Measurements from ENCODE around the gene EXOC4. TPM values are rescaled to one million over a fixed set of nuclear protein-coding genes. Genes with fewer than 3 reads are reported as not detected.

The EXOC4 gene
- total RNA-seq, 1 experiment from 2014 or later, result 111 TPM

- Histone ChIP-seq H3K4me1 (ENCODE audit: low read length) (no peaks in the 10 kb centered on the region), H3K36me3 (ENCODE audit: insufficient read depth, low read length) (no peaks in the 10 kb centered on the region), H3K4me3 (ENCODE audit: low read length) (no peak overlapping the region), H3K27me3 (ENCODE audit: low read length) (no peaks in the 10 kb centered on the region), H4K20me1 (ENCODE audit: insufficient read depth, low read depth, low read length) (no peaks in the 10 kb centered on the region), H3K4me2 (ENCODE audit: low read depth, low read length, poor library complexity, severe bottlenecking) (no peak overlapping the region), H3K9me2 (replicated peaks; ENCODE audit: insufficient read depth, low read length) (no peaks in the 10 kb centered on the region), H3K9ac (ENCODE audit: low read length) (no peak overlapping the region), H3K27ac (ENCODE audit: low read length) (no peak overlapping the region), H3K79me2 (ENCODE audit: low read length) (peaks cover 7% of the 10 kb centered on the region; the same call in 1 of the 2 replicates), H3K9me3 (ENCODE audit: low read length) (no peaks in the 10 kb centered on the region), H2AFZ (ENCODE audit: low read length) (no peak overlapping the region)
- no peak for DNase-seq
These were observed 106.6 kb downstream of the EXOC4 start for GRCh38 chr7:133359449-133359848.

GRCh38 chr7:133360201-133360600, 107.3 kb downstream of the EXOC4 start:
- Histone ChIP-seq H3K9me2 (replicated peaks; ENCODE audit: insufficient read depth, low read length) (no peaks in the 10 kb centered on the region), H3K9me3 (ENCODE audit: low read length) (no peaks in the 10 kb centered on the region), H3K27ac (ENCODE audit: low read length) (no peak overlapping the region), H2AFZ (ENCODE audit: low read length) (no peak overlapping the region), H3K4me2 (ENCODE audit: low read depth, low read length, poor library complexity, severe bottlenecking) (no peak overlapping the region), H3K9ac (ENCODE audit: low read length) (no peak overlapping the region), H4K20me1 (ENCODE audit: insufficient read depth, low read depth, low read length) (no peaks in the 10 kb centered on the region), H3K4me3 (ENCODE audit: low read length) (no peak overlapping the region), H3K4me1 (ENCODE audit: low read length) (peaks cover 5% of the 10 kb centered on the region), H3K36me3 (ENCODE audit: insufficient read depth, low read length) (no peaks in the 10 kb centered on the region), H3K27me3 (ENCODE audit: low read length) (no peaks in the 10 kb centered on the region), H3K79me2 (ENCODE audit: low read length) (peaks cover 3% of the 10 kb centered on the region; the same call in 1 of the 2 replicates)
- DNase-seq, result no peak

GRCh38 chr7:133361806-133362205, 108.9 kb downstream of the EXOC4 start:
- Histone ChIP-seq H3K27ac (ENCODE audit: low read length) (no peak overlapping the region), H3K9ac (ENCODE audit: low read length) (no peak overlapping the region), H3K79me2 (ENCODE audit: low read length) (no peaks in the 10 kb centered on the region), H3K9me2 (replicated peaks; ENCODE audit: insufficient read depth, low read length) (no peaks in the 10 kb centered on the region), H3K9me3 (ENCODE audit: low read length) (no peaks in the 10 kb centered on the region), H3K4me2 (ENCODE audit: low read depth, low read length, poor library complexity, severe bottlenecking) (no peak overlapping the region), H2AFZ (ENCODE audit: low read length) (no peak overlapping the region), H3K36me3 (ENCODE audit: insufficient read depth, low read length) (no peaks in the 10 kb centered on the region), H3K27me3 (ENCODE audit: low read length) (no peaks in the 10 kb centered on the region), H4K20me1 (ENCODE audit: insufficient read depth, low read depth, low read length) (0 out of 2 replicates have a peak, but pooled peaks cover 3% of the 10 kb centered on the region), H3K4me3 (ENCODE audit: low read length) (no peak overlapping the region), H3K4me1 (ENCODE audit: low read length) (peaks cover 8% of the 10 kb centered on the region)
- DNase-seq, result no peak

- H4K20me1 ChIP-seq (ENCODE audit: insufficient read depth, low read depth, low read length), result 0 out of 2 replicates have a peak, but pooled peaks cover 3% of the 10 kb centered on the region
- no peak overlapping the region for H3K9ac ChIP-seq (ENCODE audit: low read length)
- no peak for DNase-seq
These were observed 112.2 kb downstream of the EXOC4 start for GRCh38 chr7:133364959-133365690.

GRCh38 chr7:133365917-133366316, 113.0 kb downstream of the EXOC4 start:
- Histone ChIP-seq H4K20me1 (ENCODE audit: insufficient read depth, low read depth, low read length) (0 out of 2 replicates have a peak, but pooled peaks cover 3% of the 10 kb centered on the region), H3K79me2 (ENCODE audit: low read length) (no peaks in the 10 kb centered on the region), H3K4me3 (ENCODE audit: low read length) (no peak overlapping the region), H3K9ac (ENCODE audit: low read length) (no peak overlapping the region), H3K4me2 (ENCODE audit: low read depth, low read length, poor library complexity, severe bottlenecking) (no peak overlapping the region), H3K4me1 (ENCODE audit: low read length) (peaks cover 8% of the 10 kb centered on the region), H3K27ac (ENCODE audit: low read length) (no peak overlapping the region), H3K9me2 (replicated peaks; ENCODE audit: insufficient read depth, low read length) (no peaks in the 10 kb centered on the region), H3K9me3 (ENCODE audit: low read length) (no peaks in the 10 kb centered on the region), H2AFZ (ENCODE audit: low read length) (no peak overlapping the region), H3K36me3 (ENCODE audit: insufficient read depth, low read length) (no peaks in the 10 kb centered on the region), H3K27me3 (ENCODE audit: low read length) (no peaks in the 10 kb centered on the region)
- no peak for DNase-seq

More at GRCh38 chr7:133364959-133365690, 112.2 kb downstream of the EXOC4 start:
- no peak overlapping the region for H3K27ac ChIP-seq (ENCODE audit: low read length)
- no peaks in the 10 kb centered on the region for H3K27me3 ChIP-seq (ENCODE audit: low read length)
- no peaks in the 10 kb centered on the region for H3K9me3 ChIP-seq (ENCODE audit: low read length)
- no peaks in the 10 kb centered on the region for H3K79me2 ChIP-seq (ENCODE audit: low read length)
- H3K36me3 ChIP-seq (ENCODE audit: insufficient read depth, low read length), result no peaks in the 10 kb centered on the region
- no peaks in the 10 kb centered on the region for H3K9me2 ChIP-seq (replicated peaks; ENCODE audit: insufficient read depth, low read length)
- no peak overlapping the region for H3K4me3 ChIP-seq (ENCODE audit: low read length)
- H3K4me2 ChIP-seq (ENCODE audit: low read depth, low read length, poor library complexity, severe bottlenecking), result peak overlapping the region; percentile 24
- no peak overlapping the region for H2AFZ ChIP-seq (ENCODE audit: low read length)
- H3K4me1 ChIP-seq (ENCODE audit: low read length), result peaks cover 8% of the 10 kb centered on the region

GRCh38 chr7:133367561-133367960, 114.7 kb downstream of the EXOC4 start:
- Histone ChIP-seq H3K9me3 (ENCODE audit: low read length) (no peaks in the 10 kb centered on the region), H3K36me3 (ENCODE audit: insufficient read depth, low read length) (no peaks in the 10 kb centered on the region), H4K20me1 (ENCODE audit: insufficient read depth, low read depth, low read length) (0 out of 2 replicates have a peak, but pooled peaks cover 3% of the 10 kb centered on the region), H2AFZ (ENCODE audit: low read length) (no peak overlapping the region), H3K79me2 (ENCODE audit: low read length) (peaks cover 5% of the 10 kb centered on the region; the same call in 1 of the 2 replicates), H3K4me3 (ENCODE audit: low read length) (no peak overlapping the region), H3K27ac (ENCODE audit: low read length) (no peak overlapping the region), H3K9me2 (replicated peaks; ENCODE audit: insufficient read depth, low read length) (no peaks in the 10 kb centered on the region), H3K9ac (ENCODE audit: low read length) (no peak overlapping the region), H3K4me1 (ENCODE audit: low read length) (peaks cover 8% of the 10 kb centered on the region), H3K4me2 (ENCODE audit: low read depth, low read length, poor library complexity, severe bottlenecking) (no peak overlapping the region), H3K27me3 (ENCODE audit: low read length) (no peaks in the 10 kb centered on the region)
- no peak for DNase-seq

GRCh38 chr7:133369130-133369529, 116.3 kb downstream of the EXOC4 start:
- no peak for DNase-seq
- no peak overlapping the region for H2AFZ ChIP-seq (ENCODE audit: low read length)
- no peaks in the 10 kb centered on the region for H3K9me3 ChIP-seq (ENCODE audit: low read length)
- no peak overlapping the region for H3K4me2 ChIP-seq (ENCODE audit: low read depth, low read length, poor library complexity, severe bottlenecking)
- no peaks in the 10 kb centered on the region for H3K9me2 ChIP-seq (replicated peaks; ENCODE audit: insufficient read depth, low read length)
- H3K27ac ChIP-seq (ENCODE audit: low read length), result no peak overlapping the region
- no peak overlapping the region for H3K4me3 ChIP-seq (ENCODE audit: low read length)
- H3K36me3 ChIP-seq (ENCODE audit: insufficient read depth, low read length), result no peaks in the 10 kb centered on the region
- peaks cover 5% of the 10 kb centered on the region; the same call in 1 of the 2 replicates for H3K79me2 ChIP-seq (ENCODE audit: low read length)
- no peak overlapping the region for H3K9ac ChIP-seq (ENCODE audit: low read length)
- 0 out of 2 replicates have a peak, but pooled peaks cover 3% of the 10 kb centered on the region for H4K20me1 ChIP-seq (ENCODE audit: insufficient read depth, low read depth, low read length)
- no peaks in the 10 kb centered on the region for H3K27me3 ChIP-seq (ENCODE audit: low read length)
- peaks cover 8% of the 10 kb centered on the region for H3K4me1 ChIP-seq (ENCODE audit: low read length)

GRCh38 chr7:133371616-133372015, 118.7 kb downstream of the EXOC4 start:
- Histone ChIP-seq H3K4me3 (ENCODE audit: low read length) (no peak overlapping the region), H2AFZ (ENCODE audit: low read length) (no peak overlapping the region), H3K27me3 (ENCODE audit: low read length) (no peaks in the 10 kb centered on the region), H3K9me2 (replicated peaks; ENCODE audit: insufficient read depth, low read length) (no peaks in the 10 kb centered on the region), H4K20me1 (ENCODE audit: insufficient read depth, low read depth, low read length) (0 out of 2 replicates have a peak, but pooled peaks cover under 1% of the 10 kb centered on the region), H3K9me3 (ENCODE audit: low read length) (no peaks in the 10 kb centered on the region), H3K36me3 (ENCODE audit: insufficient read depth, low read length) (no peaks in the 10 kb centered on the region), H3K4me2 (ENCODE audit: low read depth, low read length, poor library complexity, severe bottlenecking) (no peak overlapping the region), H3K4me1 (ENCODE audit: low read length) (no peaks in the 10 kb centered on the region), H3K79me2 (ENCODE audit: low read length) (peaks cover 5% of the 10 kb centered on the region; the same call in 1 of the 2 replicates), H3K27ac (ENCODE audit: low read length) (no peak overlapping the region), H3K9ac (ENCODE audit: low read length) (no peak overlapping the region)
- DNase-seq, result no peak

Measured in Karpas-422 (cell line).